GM21723 (cell line): ENCODE data around the gene SEMA3B.
"Not testable (repeated sequence)": the region's sequence is repeated elsewhere in the genome, so short reads cannot be mapped to it uniquely, and the experiment has no call there.

Experiments
- ATAC-seq: cut with Tn5 transposase; IDR thresholded peaks from one replicate; pipeline ENCODE4 v1.9.1; 2021; ENCODE audit warnings: mild to moderate bottlenecking, moderate library complexity; ENCODE audit not compliant: unreplicated experiment

The SEMA3B gene

GRCh38 chr3:50258029-50258680 is 10.8 kb upstream of the SEMA3B start:
- no peak for ATAC-seq

- ATAC-seq = no peak
Measured at GRCh38 chr3:50258979-50259378, 10.0 kb upstream of the SEMA3B start.

GRCh38 chr3:50259432-50260026 is 9.4 kb upstream of the SEMA3B start:
- ATAC-seq = peak; percentile 23

GRCh38 chr3:50260027-50260941 is 8.7 kb upstream of the SEMA3B start:
- ATAC-seq = peak; percentile 89

- ATAC-seq = no peak
Measured at GRCh38 chr3:50260942-50261441, 8.0 kb upstream of the SEMA3B start.

- no peak for ATAC-seq
Measured at GRCh38 chr3:50261505-50261904, 7.4 kb upstream of the SEMA3B start.

- ATAC-seq = not testable (repeated sequence)
Measured at GRCh38 chr3:50262200-50262599, 6.7 kb upstream of the SEMA3B start.

- ATAC-seq = no peak
Measured at GRCh38 chr3:50262778-50263177, 6.2 kb upstream of the SEMA3B start.

- no peak for ATAC-seq
Measured at GRCh38 chr3:50263478-50264382, 5.2 kb upstream of the SEMA3B start.

GRCh38 chr3:50264383-50264963 is 4.5 kb upstream of the SEMA3B start:
- ATAC-seq = no peak

GRCh38 chr3:50264964-50265485 is 3.9 kb upstream of the SEMA3B start:
- no peak for ATAC-seq

GRCh38 chr3:50265571-50265970 is 3.4 kb upstream of the SEMA3B start:
- ATAC-seq = no peak

- ATAC-seq = no peak
Measured at GRCh38 chr3:50266017-50266416, 2.9 kb upstream of the SEMA3B start.

- no peak for ATAC-seq
Measured at GRCh38 chr3:50266836-50267235, 2.1 kb upstream of the SEMA3B start.

GRCh38 chr3:50267280-50267913 is 1.6 kb upstream of the SEMA3B start:
- no peak for ATAC-seq

GRCh38 chr3:50268276-50268675 is 671 bp upstream of the SEMA3B start:
- ATAC-seq = no peak

- ATAC-seq = no peak
Measured at GRCh38 chr3:50269460-50269859, 513 bp downstream of the SEMA3B start.

GRCh38 chr3:50269977-50270413 is 1.0 kb downstream of the SEMA3B start:
- ATAC-seq = no peak

GRCh38 chr3:50270422-50271224 is 1.7 kb downstream of the SEMA3B start:
- no peak for ATAC-seq
